Psoas muscle (tissue), 8 donors: ENCODE measurements around the gene PDS5B. TPM values are rescaled to one million over a fixed set of nuclear protein-coding genes. Genes with fewer than 3 reads are reported as not detected.

Experiments used
- ATAC-seq, 4 donors: fragments of 200-7000 bp; cut with Tn5 transposase; one replicate each; pipeline ENCODE4 v1.9.1; 2020; ENCODE audit warnings: moderate library complexity in 3 of 4, mild to moderate bottlenecking in 2 of 4
- DNase-seq, 2 donors: peaks; one replicate each; pipeline ENCODE4 v3.0.0-alpha.2; 2020
- H3K27ac ChIP-seq: fragments of 200-600 bp; one replicate; pipeline ENCODE4 v1.8.0; 2022
- H3K27me3 ChIP-seq, 3 donors: fragments of 200-600 bp in 1 of 3; one replicate each; pipeline versions ENCODE4 v1.6.1 to v1.8.0; 2013 to 2022; ENCODE audit warnings: low read length in 2 of 3, mild to moderate bottlenecking in 2 of 3, moderate library complexity in 1 of 3; ENCODE audit not compliant: insufficient read depth in 3 of 3
- H3K36me3 ChIP-seq, 2 donors: fragments of 200-600 bp in 1 of 2; one replicate each; pipeline versions ENCODE4 v1.6.1 to v1.8.0; 2013 to 2022; ENCODE audit warnings: low read depth in 1 of 2, mild to moderate bottlenecking in 1 of 2, moderate library complexity in 1 of 2; ENCODE audit not compliant: insufficient read depth in 1 of 2
- H3K4me1 ChIP-seq: fragments of 200-600 bp; one replicate; pipeline ENCODE4 v1.8.0; 2022
- H3K4me3 ChIP-seq: fragments of 200-600 bp; one replicate; pipeline ENCODE4 v1.8.0; 2022; ENCODE audit warnings: mild to moderate bottlenecking
- H3K9me3 ChIP-seq: fragments of 200-600 bp; one replicate; pipeline ENCODE4 v1.8.0; 2022
- WGBS, 3 donors: extraction: QIAGEN DNeasy Blood & Tissue Kit; methylation state at CpG; one replicate each; pipeline versions ENCODE4 v1.1.6 to v1.1.7; 2013; 5-methylcytosine and 5-hydroxymethylcytosine counted together
- intact Hi-C, 2 donors: fragments of 100-400 bp; cut with DNase I; formaldehyde crosslinking; loops; one replicate each; pipeline versions ENCODE4 v1.11.0 to v1.14.2; 2022
- polyA plus RNA-seq, 3 donors: library from polyadenylated mRNA; stranded (reverse); fragments of 200-250 nt; gene quantifications; one replicate each; pipeline ENCODE4 v1.2.3, GENCODE V29; 2013
- total RNA-seq, 4 donors: library from RNA; stranded (reverse); fragmentation: NEBNext Ultra II Directional in 2 of 4; extraction: Animal tissue kit (Norgen Biotek cat#: 25700) in 2 of 4; gene quantifications; one replicate each; pipeline versions ENCODE4 v1.2.1 to v1.2.4, GENCODE V29; 2021 to 2023
- TF ChIP-seq, protein P1 (sequence below): fragments of 200-600 bp; IDR thresholded peaks from one replicate; pipeline ENCODE4 v1.8.0; 2022; ENCODE audit warnings: antibody characterized with exemption
- donor health status: healthy with polysubstance abuse.
- donor health status: DM: no; HTN: no; CAD: no; lungs with moderate emphysema.
- donor health status: Bipolar disorder and iron deficiency.
- donor health status: healthy.
- donor health status: DM: yes; HTN: yes; CAD: no.
- donor health status: DM: no; HTN: no; CAD: no.
- donor health status: DM: no; HTN: no; CAD: no.
- donor health status: DM: yes; HTN: yes; CAD: no.

The PDS5B gene
- total and polyA plus RNA-seq, 7 donors: 3.6 to 28.1 (median 18.3) TPM

- ATAC-seq: no peak
- no peaks in the 10 kb centered on the region for H3K36me3 ChIP-seq
- peak overlapping the region; percentile 94 for H3K27ac ChIP-seq
- no peak for DNase-seq
- H3K4me1 ChIP-seq: peaks cover 35% of the 10 kb centered on the region
- H3K27me3 ChIP-seq: no peaks in the 10 kb centered on the region
- WGBS, 3 donors: 1 to 2% (median 1%) methylated on average over 8 of the region's 8 CpGs
- H3K9me3 ChIP-seq: no peaks in the 10 kb centered on the region
- peak overlapping the region; percentile 89 for H3K4me3 ChIP-seq
- intact Hi-C loops: loop anchor here (2.0 to 5.0 kb wide), 3 partner anchors 51 to 1135 kb away; no protein-coding TSS in a partner anchor
- TF ChIP-seq, protein P1, sequence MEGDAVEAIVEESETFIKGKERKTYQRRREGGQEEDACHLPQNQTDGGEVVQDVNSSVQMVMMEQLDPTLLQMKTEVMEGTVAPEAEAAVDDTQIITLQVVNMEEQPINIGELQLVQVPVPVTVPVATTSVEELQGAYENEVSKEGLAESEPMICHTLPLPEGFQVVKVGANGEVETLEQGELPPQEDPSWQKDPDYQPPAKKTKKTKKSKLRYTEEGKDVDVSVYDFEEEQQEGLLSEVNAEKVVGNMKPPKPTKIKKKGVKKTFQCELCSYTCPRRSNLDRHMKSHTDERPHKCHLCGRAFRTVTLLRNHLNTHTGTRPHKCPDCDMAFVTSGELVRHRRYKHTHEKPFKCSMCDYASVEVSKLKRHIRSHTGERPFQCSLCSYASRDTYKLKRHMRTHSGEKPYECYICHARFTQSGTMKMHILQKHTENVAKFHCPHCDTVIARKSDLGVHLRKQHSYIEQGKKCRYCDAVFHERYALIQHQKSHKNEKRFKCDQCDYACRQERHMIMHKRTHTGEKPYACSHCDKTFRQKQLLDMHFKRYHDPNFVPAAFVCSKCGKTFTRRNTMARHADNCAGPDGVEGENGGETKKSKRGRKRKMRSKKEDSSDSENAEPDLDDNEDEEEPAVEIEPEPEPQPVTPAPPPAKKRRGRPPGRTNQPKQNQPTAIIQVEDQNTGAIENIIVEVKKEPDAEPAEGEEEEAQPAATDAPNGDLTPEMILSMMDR: no peak
Measured at GRCh38 chr13:32587811-32588170, 1.5 kb downstream of the PDS5B start.

GRCh38 chr13:32588736-32589135 is 2.5 kb downstream of the PDS5B start:
- 37 to 58% (median 37%) methylated on average over 5 of the region's 5 CpGs for WGBS, 3 donors
- H3K9me3 ChIP-seq: no peaks in the 10 kb centered on the region
- DNase-seq (no peak), ATAC-seq (no peak)
- intact Hi-C loops: loop anchor here (5.0 kb wide), 2 partner anchors 954 to 1134 kb away; no protein-coding TSS in a partner anchor
- H3K36me3 ChIP-seq: no peaks in the 10 kb centered on the region
- TF ChIP-seq, protein P1: no peak
- H3K4me3 ChIP-seq: peak overlapping the region; percentile 89
- H3K4me1 ChIP-seq: peaks cover 35% of the 10 kb centered on the region
- H3K27me3 ChIP-seq: no peaks in the 10 kb centered on the region
- H3K27ac ChIP-seq: peak overlapping the region; percentile 55

DNA sequence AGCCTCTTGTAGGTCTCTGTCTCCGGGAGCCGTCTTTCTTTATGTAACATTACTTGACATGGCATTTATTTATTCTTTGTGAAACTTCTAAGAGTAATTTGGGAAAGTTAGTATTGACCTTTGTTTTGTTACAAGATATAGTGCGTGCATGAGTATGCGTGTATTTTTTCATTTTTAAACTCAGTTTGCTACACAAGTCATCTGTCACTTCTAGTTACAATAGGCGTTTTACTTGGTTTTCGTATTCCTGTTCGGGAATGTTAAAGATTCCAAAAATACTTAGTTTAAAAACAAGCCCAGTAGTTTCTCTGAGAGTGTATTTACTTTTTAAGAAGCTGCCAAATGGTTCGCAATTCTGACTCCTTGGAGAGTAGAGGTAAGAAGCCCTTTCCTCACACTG is 3.2 kb downstream of the PDS5B start:
- intact Hi-C loops: loop anchor here (5.0 kb wide), 2 partner anchors 953 to 1133 kb away; no protein-coding TSS in a partner anchor
- Histone ChIP-seq H3K9me3 (no peaks in the 10 kb centered on the region), H3K36me3 (no peaks in the 10 kb centered on the region), H3K27ac (no peak overlapping the region), H3K4me1 (peaks cover 40% of the 10 kb centered on the region), H3K4me3 (peak overlapping the region; percentile 89), H3K27me3 (no peaks in the 10 kb centered on the region)
- DNase-seq (no peak), ATAC-seq (no peak)
- 42 to 68% (median 48%) methylated on average over 8 of the region's 8 CpGs for WGBS, 3 donors
- TF ChIP-seq, protein P1: no peak

GRCh38 chr13:32590266-32590665 is 4.0 kb downstream of the PDS5B start:
- intact Hi-C loops: no loop called here
- Histone ChIP-seq H3K27me3 (no peaks in the 10 kb centered on the region), H3K4me1 (peaks cover 43% of the 10 kb centered on the region), H3K36me3 (no peaks in the 10 kb centered on the region), H3K9me3 (no peaks in the 10 kb centered on the region), H3K4me3 (no peak overlapping the region), H3K27ac (no peak overlapping the region)
- no peak for ATAC-seq
- TF ChIP-seq, protein P1: no peak
- no peak for DNase-seq
- 51 to 61% (median 58%) methylated on average over 2 of the region's 2 CpGs for WGBS, 3 donors

DNA sequence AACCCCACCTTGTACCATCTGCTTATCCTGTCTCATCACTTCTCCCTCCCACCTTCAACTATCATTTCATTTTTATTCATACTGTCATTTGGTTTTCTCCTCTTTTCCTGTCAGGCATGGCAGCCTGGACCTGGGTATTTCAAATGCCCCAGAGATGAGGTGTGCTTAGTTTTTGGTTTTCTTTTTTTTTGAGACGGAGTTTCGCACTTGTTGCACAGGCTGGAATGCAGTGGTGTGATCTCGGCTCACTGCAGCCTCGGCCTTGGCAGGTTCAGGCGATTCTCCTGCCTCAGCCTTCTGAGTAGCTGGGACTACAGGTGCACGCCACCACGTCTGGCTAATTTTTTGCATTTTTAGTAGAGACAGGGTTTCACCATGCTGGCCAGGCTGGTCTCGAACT is 5.8 kb downstream of the PDS5B start:
- Histone ChIP-seq H3K9me3 (no peaks in the 10 kb centered on the region), H3K27ac (no peak overlapping the region), H3K27me3 (no peaks in the 10 kb centered on the region), H3K4me1 (peaks cover 50% of the 10 kb centered on the region), H3K4me3 (no peak overlapping the region), H3K36me3 (no peaks in the 10 kb centered on the region)
- no peak for DNase-seq
- WGBS, 3 donors: 91 to 93% (median 92%) methylated on average over 8 of the region's 8 CpGs
- TF ChIP-seq, protein P1: no peak
- no peak for ATAC-seq
- intact Hi-C loops: no loop called here
